HG03060 (cell line): ENCODE data around the gene FNTB.
A peak's percentile ranks its signal among the peaks of the same experiment; 100 is the strongest.
"Not testable (repeated sequence)": the region's sequence is repeated elsewhere in the genome, so short reads cannot be mapped to it uniquely, and the experiment has no call there.

Experiments
- ATAC-seq: cut with Tn5 transposase; IDR thresholded peaks from one replicate; pipeline ENCODE4 v1.9.1; 2021; ENCODE audit warnings: low read depth, moderate number of reproducible peaks; ENCODE audit not compliant: unreplicated experiment

The FNTB gene

GRCh38 chr14:65079201-65079600 is 92.5 kb downstream of the FNTB start:
- no peak for ATAC-seq

- no peak for ATAC-seq
These were observed 93.1 kb downstream of the FNTB start for GRCh38 chr14:65079768-65080167.

- ATAC-seq = no peak
These were observed 94.5 kb downstream of the FNTB start for GRCh38 chr14:65080960-65081747.

- ATAC-seq = no peak
These were observed 96.2 kb downstream of the FNTB start for GRCh38 chr14:65082930-65083329.

GRCh38 chr14:65084554-65085505 is 98.1 kb downstream of the FNTB start:
- ATAC-seq = no peak

- not testable (repeated sequence) for ATAC-seq
These were observed 100.0 kb downstream of the FNTB start for GRCh38 chr14:65086686-65087085.

GRCh38 chr14:65087835-65088234 is 101.1 kb downstream of the FNTB start:
- not testable (repeated sequence) for ATAC-seq

- ATAC-seq = no peak
These were observed 105.7 kb downstream of the FNTB start for GRCh38 chr14:65092349-65092748.

- ATAC-seq = no peak
These were observed 109.0 kb downstream of the FNTB start for GRCh38 chr14:65095633-65096205.

GRCh38 chr14:65096323-65097089 is 109.8 kb downstream of the FNTB start:
- no peak for ATAC-seq

GRCh38 chr14:65098586-65098985 is 111.9 kb downstream of the FNTB start:
- ATAC-seq = no peak

- ATAC-seq = no peak
These were observed 114.3 kb downstream of the FNTB start for GRCh38 chr14:65100922-65101541.

- ATAC-seq = no peak
These were observed 115.1 kb downstream of the FNTB start for GRCh38 chr14:65101631-65102440.

- ATAC-seq = peak; percentile 70
These were observed 115.9 kb downstream of the FNTB start, which contains the start of gene MAX for GRCh38 chr14:65102441-65103149. MAX (minus strand) TSS chr14:65102517; CDS start chr14:65102339, 178 bp downstream.

GRCh38 chr14:65103150-65103760 is 116.6 kb downstream of the FNTB start:
- no peak for ATAC-seq

- ATAC-seq = no peak
These were observed 118.1 kb downstream of the FNTB start for GRCh38 chr14:65104791-65105190.

GRCh38 chr14:65106316-65106715 is 119.6 kb downstream of the FNTB start:
- no peak for ATAC-seq

- ATAC-seq = no peak
These were observed 120.0 kb downstream of the FNTB start for GRCh38 chr14:65106736-65107135.
